Breast epithelium (tissue), 4 donors: ENCODE measurements around the gene DLEC1. TPM values are rescaled to one million over a fixed set of nuclear protein-coding genes. Genes with fewer than 3 reads are reported as not detected.

Experiments
- DNase-seq, 2 donors: peaks; one replicate each; pipeline ENCODE4 v3.0.0-alpha.2; 2019; ENCODE audit warnings: low spot score in 2 of 2
- H3K27ac ChIP-seq, 2 donors: fragments of 200-600 bp; sonication (generic) in 1 of 2; one replicate each; pipeline ENCODE4 v1.5.1; 2016 to 2019; ENCODE audit warnings: mild to moderate bottlenecking in 1 of 2
- H3K27me3 ChIP-seq, 2 donors: fragments of 200-600 bp; sonication (generic) in 1 of 2; one replicate each; pipeline versions ENCODE4 v1.5.1 to v1.6.0; 2017 to 2019; ENCODE audit warnings: control low read depth in 1 of 2, mild to moderate bottlenecking in 1 of 2
- H3K36me3 ChIP-seq: fragments of 200-600 bp; one replicate; pipeline ENCODE4 v1.5.1; 2019
- H3K4me1 ChIP-seq, 2 donors: fragments of 200-600 bp; sonication (generic); one replicate each; pipeline ENCODE4 v1.5.1; 2016 to 2019; ENCODE audit warnings: control low read depth in 1 of 2
- H3K4me3 ChIP-seq, 3 donors: fragments of 200-600 bp; sonication (generic); 1 replicate in 2 of 3; 2 replicates in 1 of 3; pipeline ENCODE4 v1.5.1; 2016 to 2019; ENCODE audit warnings: mild to moderate bottlenecking in 3 of 3, moderate library complexity in 2 of 3
- H3K9me3 ChIP-seq, 2 donors: fragments of 200-600 bp; sonication (generic) in 1 of 2; one replicate each; pipeline ENCODE4 v1.5.1; 2016 to 2019; ENCODE audit warnings: control low read depth in 1 of 2
- POLR2A ChIP-seq: fragments of 450-650 bp; IDR thresholded peaks from one replicate; pipeline ENCODE4 v1.6.1; 2016; ENCODE audit warnings: antibody characterized with exemption, mild to moderate bottlenecking, moderate library complexity
- POLR2AphosphoS5 ChIP-seq, 3 donors: sonication (generic); formaldehyde crosslinking; IDR thresholded peaks; one replicate each; pipeline ENCODE4 v1.6.1; 2017; ENCODE audit warnings: antibody characterized with exemption in 3 of 3
- intact Hi-C: fragments of 100-400 bp; cut with DNase I; formaldehyde crosslinking; loops from one replicate; pipeline ENCODE4 v1.15.1; 2023; ENCODE audit warnings: low total_unique reads
- total RNA-seq, 3 donors: library from RNA; depleted of rRNA; stranded (reverse); fragments of >200 nt; gene quantifications; one replicate each; pipeline ENCODE4 v1.1.0, GENCODE V29; 2016
- TF ChIP-seq, protein P1 (sequence below), 3 donors: fragments of 450-650 bp; IDR thresholded peaks; one replicate each; pipeline ENCODE4 v1.5.1; 2016 to 2017; ENCODE audit warnings: antibody characterized with exemption in 3 of 3, mild to moderate bottlenecking in 3 of 3, moderate library complexity in 3 of 3

The DLEC1 gene, protein sequence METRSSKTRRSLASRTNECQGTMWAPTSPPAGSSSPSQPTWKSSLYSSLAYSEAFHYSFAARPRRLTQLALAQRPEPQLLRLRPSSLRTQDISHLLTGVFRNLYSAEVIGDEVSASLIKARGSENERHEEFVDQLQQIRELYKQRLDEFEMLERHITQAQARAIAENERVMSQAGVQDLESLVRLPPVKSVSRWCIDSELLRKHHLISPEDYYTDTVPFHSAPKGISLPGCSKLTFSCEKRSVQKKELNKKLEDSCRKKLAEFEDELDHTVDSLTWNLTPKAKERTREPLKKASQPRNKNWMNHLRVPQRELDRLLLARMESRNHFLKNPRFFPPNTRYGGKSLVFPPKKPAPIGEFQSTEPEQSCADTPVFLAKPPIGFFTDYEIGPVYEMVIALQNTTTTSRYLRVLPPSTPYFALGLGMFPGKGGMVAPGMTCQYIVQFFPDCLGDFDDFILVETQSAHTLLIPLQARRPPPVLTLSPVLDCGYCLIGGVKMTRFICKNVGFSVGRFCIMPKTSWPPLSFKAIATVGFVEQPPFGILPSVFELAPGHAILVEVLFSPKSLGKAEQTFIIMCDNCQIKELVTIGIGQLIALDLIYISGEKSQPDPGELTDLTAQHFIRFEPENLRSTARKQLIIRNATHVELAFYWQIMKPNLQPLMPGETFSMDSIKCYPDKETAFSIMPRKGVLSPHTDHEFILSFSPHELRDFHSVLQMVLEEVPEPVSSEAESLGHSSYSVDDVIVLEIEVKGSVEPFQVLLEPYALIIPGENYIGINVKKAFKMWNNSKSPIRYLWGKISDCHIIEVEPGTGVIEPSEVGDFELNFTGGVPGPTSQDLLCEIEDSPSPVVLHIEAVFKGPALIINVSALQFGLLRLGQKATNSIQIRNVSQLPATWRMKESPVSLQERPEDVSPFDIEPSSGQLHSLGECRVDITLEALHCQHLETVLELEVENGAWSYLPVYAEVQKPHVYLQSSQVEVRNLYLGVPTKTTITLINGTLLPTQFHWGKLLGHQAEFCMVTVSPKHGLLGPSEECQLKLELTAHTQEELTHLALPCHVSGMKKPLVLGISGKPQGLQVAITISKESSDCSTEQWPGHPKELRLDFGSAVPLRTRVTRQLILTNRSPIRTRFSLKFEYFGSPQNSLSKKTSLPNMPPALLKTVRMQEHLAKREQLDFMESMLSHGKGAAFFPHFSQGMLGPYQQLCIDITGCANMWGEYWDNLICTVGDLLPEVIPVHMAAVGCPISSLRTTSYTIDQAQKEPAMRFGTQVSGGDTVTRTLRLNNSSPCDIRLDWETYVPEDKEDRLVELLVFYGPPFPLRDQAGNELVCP (N-terminal part only)
- total RNA-seq: 1 to 10 TPM in 2 of 3 donors, under 1 TPM in 1; 0.98 to 2.0 (median 1.1) TPM

DNA sequence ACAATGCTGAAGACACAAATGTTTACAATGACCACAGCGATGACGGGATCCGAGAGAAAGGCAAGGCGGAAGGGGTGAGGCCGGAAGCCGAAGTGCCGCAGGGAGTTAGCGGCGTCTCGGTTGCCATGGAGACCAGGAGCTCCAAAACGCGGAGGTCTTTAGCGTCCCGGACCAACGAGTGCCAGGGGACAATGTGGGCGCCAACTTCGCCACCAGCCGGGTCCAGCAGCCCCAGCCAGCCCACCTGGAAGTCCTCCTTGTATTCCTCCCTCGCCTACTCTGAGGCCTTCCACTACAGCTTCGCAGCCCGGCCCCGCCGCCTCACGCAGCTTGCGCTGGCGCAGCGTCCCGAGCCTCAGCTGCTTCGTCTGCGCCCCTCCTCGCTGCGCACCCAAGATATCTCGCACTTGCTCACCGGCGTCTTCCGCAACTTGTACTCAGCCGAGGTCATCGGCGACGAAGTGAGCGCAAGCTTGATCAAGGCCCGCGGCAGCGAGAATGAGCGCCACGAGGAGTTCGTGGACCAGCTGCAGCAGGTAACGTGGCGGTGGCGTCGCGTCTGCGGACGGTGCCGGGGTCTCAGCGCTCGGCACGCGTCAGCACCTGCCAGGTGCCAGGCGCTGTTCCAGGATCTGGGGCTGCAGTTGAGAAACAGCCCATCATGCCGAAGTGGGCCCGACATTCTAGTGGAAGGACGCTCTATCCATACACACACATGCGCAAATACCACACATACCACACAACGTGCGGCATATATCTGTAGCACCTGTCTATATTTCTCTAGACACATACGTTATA is at the start of gene DLEC1:
Gene DLEC1 (plus strand): TSS at position 108 of the 798 bp plus-strand sequence. CDS start 18 bp downstream, at position 126.
- no peaks in the 10 kb centered on the region for H3K4me1 ChIP-seq
- no peaks in the 10 kb centered on the region for H3K36me3 ChIP-seq
- H3K9me3 ChIP-seq: no peaks in the 10 kb centered on the region
- H3K4me3 ChIP-seq: peak within 1 kb of the TSS; percentile 37 to 72 (median 48)
- TF ChIP-seq, protein P1, sequence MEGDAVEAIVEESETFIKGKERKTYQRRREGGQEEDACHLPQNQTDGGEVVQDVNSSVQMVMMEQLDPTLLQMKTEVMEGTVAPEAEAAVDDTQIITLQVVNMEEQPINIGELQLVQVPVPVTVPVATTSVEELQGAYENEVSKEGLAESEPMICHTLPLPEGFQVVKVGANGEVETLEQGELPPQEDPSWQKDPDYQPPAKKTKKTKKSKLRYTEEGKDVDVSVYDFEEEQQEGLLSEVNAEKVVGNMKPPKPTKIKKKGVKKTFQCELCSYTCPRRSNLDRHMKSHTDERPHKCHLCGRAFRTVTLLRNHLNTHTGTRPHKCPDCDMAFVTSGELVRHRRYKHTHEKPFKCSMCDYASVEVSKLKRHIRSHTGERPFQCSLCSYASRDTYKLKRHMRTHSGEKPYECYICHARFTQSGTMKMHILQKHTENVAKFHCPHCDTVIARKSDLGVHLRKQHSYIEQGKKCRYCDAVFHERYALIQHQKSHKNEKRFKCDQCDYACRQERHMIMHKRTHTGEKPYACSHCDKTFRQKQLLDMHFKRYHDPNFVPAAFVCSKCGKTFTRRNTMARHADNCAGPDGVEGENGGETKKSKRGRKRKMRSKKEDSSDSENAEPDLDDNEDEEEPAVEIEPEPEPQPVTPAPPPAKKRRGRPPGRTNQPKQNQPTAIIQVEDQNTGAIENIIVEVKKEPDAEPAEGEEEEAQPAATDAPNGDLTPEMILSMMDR (IDR thresholded peaks at IDR 0.05): no peak
- no peak for TF ChIP-seq POLR2A
- no peaks in the 10 kb centered on the region for H3K27me3 ChIP-seq
- DNase-seq: peak in 1 of 2 donors; percentile 65
- no peak within 1 kb of the TSS for H3K27ac ChIP-seq
- intact Hi-C loops: no loop called here

DNA sequence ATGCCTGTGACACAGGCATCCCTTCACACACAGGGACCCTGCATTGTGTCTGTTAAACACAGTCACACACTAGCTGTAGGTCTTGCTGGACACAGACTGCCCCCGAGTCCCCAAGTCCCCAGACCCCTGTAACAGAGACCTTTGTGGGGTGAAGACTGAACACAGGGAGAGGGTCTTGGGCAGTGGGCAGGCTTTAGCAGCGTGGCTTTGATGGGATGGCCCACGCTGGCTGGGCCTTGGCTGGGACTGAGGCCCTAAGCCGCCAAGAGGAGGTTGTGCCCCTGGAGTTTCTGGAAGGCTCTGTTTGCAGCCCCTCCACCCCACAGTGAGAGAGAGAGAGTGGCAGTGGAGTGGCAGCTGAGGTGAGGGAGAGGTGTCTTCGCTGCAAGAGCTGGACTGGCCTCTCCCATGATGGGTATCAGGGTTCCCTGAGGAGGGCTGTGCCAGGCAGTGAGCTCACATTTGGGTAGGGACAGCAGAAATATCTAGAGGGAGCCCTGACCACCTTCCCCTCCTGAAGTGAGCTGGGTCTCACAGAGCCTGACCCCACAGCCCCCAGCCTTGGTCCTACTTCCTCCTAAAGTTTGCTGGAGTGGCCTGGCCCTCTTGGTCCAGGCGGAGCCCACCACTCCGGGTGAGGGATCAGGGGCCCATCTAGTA is 49.1 kb upstream of the DLEC1 start:
- H3K4me1 ChIP-seq: peaks cover 0 to 3% of the 10 kb centered on the region in 2 donors
- H3K27me3 ChIP-seq: no peaks in the 10 kb centered on the region
- TF ChIP-seq POLR2AphosphoS5 (IDR thresholded peaks at IDR 0.05) (no peak), POLR2A (no peak)
- TF ChIP-seq, protein P1 (IDR thresholded peaks at IDR 0.05): no peak
- H3K36me3 ChIP-seq: no peaks in the 10 kb centered on the region
- H3K4me3 ChIP-seq: no peak overlapping the region
- H3K27ac ChIP-seq: no peak overlapping the region
- H3K9me3 ChIP-seq: no peaks in the 10 kb centered on the region
- no peak for DNase-seq
- intact Hi-C loops: no loop called here

DNA sequence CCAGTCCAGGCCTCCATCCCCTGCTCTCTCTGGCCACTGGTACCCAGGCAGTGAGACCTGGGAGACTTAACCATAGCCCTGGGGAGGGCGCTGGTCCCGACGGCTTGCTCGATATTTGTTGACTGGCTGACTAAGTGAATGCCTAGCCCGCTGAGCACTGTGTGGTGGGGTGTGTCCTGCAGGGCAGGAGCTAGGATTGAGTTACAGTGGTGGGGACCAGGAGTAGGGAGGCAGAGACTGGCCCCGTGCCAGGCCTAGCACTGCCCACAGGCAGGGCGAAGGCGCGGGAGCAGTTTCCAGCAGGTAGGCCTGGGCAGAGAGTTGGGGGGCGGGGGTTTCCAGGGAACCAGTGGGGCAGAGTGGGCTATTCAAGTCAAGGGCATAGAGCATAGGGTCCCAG is 48.5 kb upstream of the DLEC1 start, which contains the start of gene VILL:
Gene VILL (plus strand): TSS at position 260 of the 400 bp plus-strand sequence. CDS start 2,887 bp downstream, outside the sequence.
- H3K4me3 ChIP-seq: no peak within 1 kb of the TSS
- H3K4me1 ChIP-seq: peaks cover 0 to 3% of the 10 kb centered on the region in 2 donors
- no peaks in the 10 kb centered on the region for H3K36me3 ChIP-seq
- no peaks in the 10 kb centered on the region for H3K27me3 ChIP-seq
- no peak for DNase-seq
- no peaks in the 10 kb centered on the region for H3K9me3 ChIP-seq
- TF ChIP-seq POLR2AphosphoS5 (IDR thresholded peaks at IDR 0.05) (no peak), POLR2A (no peak)
- TF ChIP-seq, protein P1 (IDR thresholded peaks at IDR 0.05): no peak
- intact Hi-C loops: no loop called here
- H3K27ac ChIP-seq: no peak within 1 kb of the TSS

DNA sequence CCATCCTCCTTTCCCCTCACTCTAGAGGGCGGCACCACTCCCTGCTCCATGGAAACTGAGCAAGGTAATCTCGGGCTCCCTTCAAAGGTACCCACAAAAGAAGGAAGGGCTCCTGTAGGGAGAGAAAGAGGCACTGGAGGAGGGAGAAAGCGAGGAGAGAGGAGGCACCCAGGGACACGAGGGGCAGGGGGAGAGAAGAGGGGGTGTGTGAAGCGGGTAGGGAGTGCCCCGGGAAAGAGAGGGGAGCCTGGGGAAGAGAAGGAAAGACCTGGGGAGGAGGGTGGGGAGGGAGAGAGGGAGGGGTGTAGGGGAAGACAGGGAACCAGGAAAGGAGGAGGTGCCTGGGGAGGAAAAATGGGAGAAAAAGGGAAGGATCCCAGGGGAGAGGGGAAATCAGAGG is 47.9 kb upstream of the DLEC1 start:
- TF ChIP-seq POLR2AphosphoS5 (IDR thresholded peaks at IDR 0.05) (no peak), POLR2A (no peak)
- TF ChIP-seq, protein P1 (IDR thresholded peaks at IDR 0.05): no peak
- H3K36me3 ChIP-seq: no peaks in the 10 kb centered on the region
- no peak overlapping the region for H3K4me3 ChIP-seq
- peaks cover 0 to 3% of the 10 kb centered on the region in 2 donors for H3K4me1 ChIP-seq
- no peaks in the 10 kb centered on the region for H3K27me3 ChIP-seq
- no peaks in the 10 kb centered on the region for H3K9me3 ChIP-seq
- no peak overlapping the region for H3K27ac ChIP-seq
- DNase-seq: no peak
- intact Hi-C loops: no loop called here
